ENCODE measurements around the gene TOMM20L. TPM values are rescaled to one million over a fixed set of nuclear protein-coding genes. Genes with fewer than 3 reads are reported as not detected.
"Not testable (repeated sequence)": the region's sequence is repeated elsewhere in the genome, so short reads cannot be mapped to it uniquely, and the experiment has no call there.

The TOMM20L gene
- not detected in 2 replicates for total RNA-seq
- polyA plus RNA-seq: not detected in 2 replicates

- Histone ChIP-seq H3K36me3 (no peaks in the 10 kb centered on the region), H3K9me3 (ENCODE audit: low read depth) (no peaks in the 10 kb centered on the region), H3K27ac (no peak within 1 kb of the TSS), H3K27me3 (peaks cover 14% of the 10 kb centered on the region), H3K4me3 (peak within 1 kb of the TSS; percentile 39), H3K4me1 (ENCODE audit: low read depth) (no peaks in the 10 kb centered on the region)
- peak; percentile 78 to 81 for DNase-seq (ENCODE audit: low read depth in 1 of 2, low spot score in 1 of 2)
- peak; percentile 64 for TF ChIP-seq CTCF (IDR thresholded peaks at IDR 0.05; ENCODE audit: low read depth, low read length)
Observed at GRCh38 chr14:58395812-58396788, at the start of gene TOMM20L. Gene TOMM20L (plus strand): TSS chr14:58395930. CDS start chr14:58395958, 28 bp downstream.

- no peaks in the 10 kb centered on the region for H3K27me3 ChIP-seq
- no peak overlapping the region for H3K27ac ChIP-seq
- no peak for TF ChIP-seq CTCF (IDR thresholded peaks at IDR 0.05; ENCODE audit: low read depth, low read length)
- peaks cover 57% of the 10 kb centered on the region for H3K36me3 ChIP-seq
- no peak for DNase-seq (ENCODE audit: low read depth in 1 of 2, low spot score in 1 of 2)
- H3K4me3 ChIP-seq: no peak overlapping the region
- H3K4me1 ChIP-seq (ENCODE audit: low read depth): no peaks in the 10 kb centered on the region
- no peaks in the 10 kb centered on the region for H3K9me3 ChIP-seq (ENCODE audit: low read depth)
Observed at GRCh38 chr14:58353516-58354299, 42.0 kb upstream of the TOMM20L start.

- no peak for DNase-seq (ENCODE audit: low read depth in 1 of 2, low spot score in 1 of 2)
- TF ChIP-seq CTCF (IDR thresholded peaks at IDR 0.05; ENCODE audit: low read depth, low read length): no peak
- no peaks in the 10 kb centered on the region for H3K4me1 ChIP-seq (ENCODE audit: low read depth)
- no peaks in the 10 kb centered on the region for H3K27me3 ChIP-seq
- peaks cover 58% of the 10 kb centered on the region for H3K36me3 ChIP-seq
- H3K27ac ChIP-seq: no peak overlapping the region
- no peak overlapping the region for H3K4me3 ChIP-seq
- no peaks in the 10 kb centered on the region for H3K9me3 ChIP-seq (ENCODE audit: low read depth)
Observed at GRCh38 chr14:58354808-58355207, 40.9 kb upstream of the TOMM20L start.

DNA sequence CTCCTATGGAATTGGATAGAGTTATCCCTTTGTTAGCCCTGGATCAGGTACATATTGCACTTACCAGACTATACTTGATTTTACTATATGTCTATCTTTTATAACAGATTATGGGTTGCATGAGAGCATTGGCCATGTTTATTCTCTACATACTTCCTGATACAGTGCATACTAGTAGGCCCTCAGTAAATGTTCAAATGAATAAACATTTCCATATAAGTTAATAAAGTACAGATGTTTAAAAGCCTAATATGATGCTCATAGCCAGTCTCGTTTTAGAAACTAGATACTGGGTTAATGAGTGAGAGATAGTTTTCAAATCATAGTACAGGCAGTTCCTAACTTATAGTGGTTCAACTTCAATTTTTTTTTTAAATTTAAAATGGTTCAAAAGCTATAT lies 39.5 kb upstream of the TOMM20L start:
- no peak overlapping the region for H3K4me3 ChIP-seq
- peaks cover 58% of the 10 kb centered on the region for H3K36me3 ChIP-seq
- no peaks in the 10 kb centered on the region for H3K27me3 ChIP-seq
- no peak for DNase-seq (ENCODE audit: low read depth in 1 of 2, low spot score in 1 of 2)
- H3K9me3 ChIP-seq (ENCODE audit: low read depth): no peaks in the 10 kb centered on the region
- H3K27ac ChIP-seq: no peak overlapping the region
- H3K4me1 ChIP-seq (ENCODE audit: low read depth): no peaks in the 10 kb centered on the region
- TF ChIP-seq CTCF (IDR thresholded peaks at IDR 0.05; ENCODE audit: low read depth, low read length): no peak

DNA sequence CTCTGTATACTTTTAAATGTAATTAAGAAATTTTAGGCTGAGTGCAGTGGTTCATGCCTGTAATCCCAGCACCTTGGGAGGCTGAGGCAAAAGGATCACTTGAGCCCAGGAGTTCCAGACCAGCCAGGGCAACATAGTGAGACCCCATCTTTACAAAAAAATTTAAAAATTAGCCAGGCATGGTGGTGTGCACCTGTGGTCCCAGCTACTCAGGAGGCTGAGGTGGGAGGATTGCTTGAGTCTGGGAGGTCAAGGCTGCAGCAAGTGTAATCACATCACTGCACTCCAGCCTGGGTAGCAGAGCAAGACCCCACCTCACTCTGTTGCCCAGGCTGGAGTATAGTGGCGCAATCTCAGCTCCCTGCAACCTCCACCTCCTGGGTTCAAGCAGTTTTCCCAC lies 33.5 kb upstream of the TOMM20L start:
- not testable (repeated sequence) for H3K27ac ChIP-seq; H3K9me3 ChIP-seq (ENCODE audit: low read depth); H3K4me1 ChIP-seq (ENCODE audit: low read depth); DNase-seq (ENCODE audit: low read depth in 1 of 2, low spot score in 1 of 2); H3K27me3 ChIP-seq; H3K4me3 ChIP-seq
- H3K36me3 ChIP-seq: peaks cover 42% of the 10 kb centered on the region

Data from cardiac muscle cell (in vitro differentiated cells and primary cell).